Nephron (organoid): Measurements from ENCODE around the gene DENND6B.

Source experiments
- H3K27ac Mint-ChIP-seq, 3 experiments: 2 replicates each; pipeline ENCODE4 v1.8.0; 2020; ENCODE audit warnings: mixed read lengths in 3 of 3, mild to moderate bottlenecking in 2 of 3, moderate library complexity in 1 of 3
- H3K27me3 Mint-ChIP-seq: 2 replicates; pipeline ENCODE4 v1.8.0; 2021; ENCODE audit warnings: low read depth, mild to moderate bottlenecking, moderate library complexity, mixed read lengths
- H3K36me3 Mint-ChIP-seq: 2 replicates; pipeline ENCODE4 v1.8.0; 2020; ENCODE audit warnings: low read depth, mixed read lengths
- H3K4me1 Mint-ChIP-seq: 2 replicates; pipeline ENCODE4 v1.8.0; 2020; ENCODE audit warnings: mixed read lengths
- H3K4me3 Mint-ChIP-seq, 3 experiments: 2 replicates each; pipeline ENCODE4 v1.8.0; 2020; ENCODE audit warnings: mild to moderate bottlenecking in 3 of 3, mixed read lengths in 3 of 3, moderate library complexity in 2 of 3
- H3K9me3 Mint-ChIP-seq: 2 replicates; pipeline ENCODE4 v1.8.0; 2020; ENCODE audit warnings: mixed read lengths
- CTCF ChIP-seq, 3 experiments: fragments of 200-600 bp; sonication (generic); IDR thresholded peaks; one replicate each; pipeline ENCODE4 v1.5.0; 2021; ENCODE audit warnings: antibody characterized with exemption in 3 of 3; ENCODE audit not compliant: unreplicated experiment in 3 of 3

The DENND6B gene

GRCh38 chr22:50303515-50303847 is 23.3 kb downstream of the DENND6B start:
- TF ChIP-seq CTCF (IDR thresholded peaks at IDR 0.05; ENCODE audit: unreplicated experiment in 3 of 3): no peak
- peaks cover 40% of the 10 kb centered on the region for H3K4me1 Mint-ChIP-seq
- peak overlapping the region; percentile 83 to 91 (median 89) for H3K27ac Mint-ChIP-seq
- no peaks in the 10 kb centered on the region for H3K27me3 Mint-ChIP-seq
- no peaks in the 10 kb centered on the region for H3K36me3 Mint-ChIP-seq
- H3K9me3 Mint-ChIP-seq: no peaks in the 10 kb centered on the region
- peak overlapping the region; percentile 50 to 87 (median 72) for H3K4me3 Mint-ChIP-seq

- Mint-ChIP-seq H3K27me3 (no peaks in the 10 kb centered on the region), H3K9me3 (no peaks in the 10 kb centered on the region), H3K36me3 (no peaks in the 10 kb centered on the region), H3K4me1 (peaks cover 41% of the 10 kb centered on the region), H3K4me3 (peak overlapping the region; percentile 50 to 72 (median 58)), H3K27ac (peak overlapping the region; percentile 83 to 91 (median 89))
- no peak for TF ChIP-seq CTCF (IDR thresholded peaks at IDR 0.05; ENCODE audit: unreplicated experiment in 3 of 3)
These were observed 24.2 kb downstream of the DENND6B start for GRCh38 chr22:50302564-50302963.

GRCh38 chr22:50302041-50302541 is 24.7 kb downstream of the DENND6B start:
- H3K9me3 Mint-ChIP-seq: no peaks in the 10 kb centered on the region
- peaks cover 45% of the 10 kb centered on the region for H3K4me1 Mint-ChIP-seq
- no peaks in the 10 kb centered on the region for H3K36me3 Mint-ChIP-seq
- H3K27ac Mint-ChIP-seq: peak overlapping the region in 2 of 3 experiments; percentile 83 to 85
- TF ChIP-seq CTCF (IDR thresholded peaks at IDR 0.05; ENCODE audit: unreplicated experiment in 3 of 3): no peak
- no peaks in the 10 kb centered on the region for H3K27me3 Mint-ChIP-seq
- peak overlapping the region; percentile 21 to 71 (median 68) for H3K4me3 Mint-ChIP-seq

GRCh38 chr22:50301581-50301991 is 25.2 kb downstream of the DENND6B start:
- Mint-ChIP-seq H3K4me3 (peak overlapping the region; percentile 31 to 71 (median 68)), H3K27me3 (no peaks in the 10 kb centered on the region), H3K27ac (peak overlapping the region in 2 of 3 experiments; percentile 83 to 85), H3K4me1 (peaks cover 45% of the 10 kb centered on the region), H3K9me3 (no peaks in the 10 kb centered on the region), H3K36me3 (no peaks in the 10 kb centered on the region)
- TF ChIP-seq CTCF (IDR thresholded peaks at IDR 0.05; ENCODE audit: unreplicated experiment in 3 of 3): no peak

GRCh38 chr22:50300620-50301257 is 26.1 kb downstream of the DENND6B start:
- Mint-ChIP-seq H3K4me1 (peaks cover 41% of the 10 kb centered on the region), H3K27ac (peak overlapping the region in 2 of 3 experiments; percentile 59 to 83), H3K9me3 (no peaks in the 10 kb centered on the region), H3K36me3 (no peaks in the 10 kb centered on the region), H3K4me3 (peak overlapping the region; percentile 56 to 72 (median 69)), H3K27me3 (no peaks in the 10 kb centered on the region)
- no peak for TF ChIP-seq CTCF (IDR thresholded peaks at IDR 0.05; ENCODE audit: unreplicated experiment in 3 of 3)
